SK-N-SH (cell line): ENCODE measurements around the gene MEIS2. TPM values are rescaled to one million over a fixed set of nuclear protein-coding genes. Genes with fewer than 3 reads are reported as not detected.

Experiments used
- CTCF ChIA-PET: fragments of 300-600, 350-600 bp; formaldehyde crosslinking; extraction: SDS; loops from one replicate; lab custom pipeline; 2021; lab: Yijun Ruan, JAX
- POLR2A ChIA-PET: fragments of 350-600 bp; sonication (Branson Sonifier 250); formaldehyde crosslinking; extraction: SDS; loops from one replicate; lab custom pipeline; 2020; ENCODE audit warnings: antibody characterized with exemption, inconsistent platforms; lab: Yijun Ruan, JAX
- DNase-seq: peaks from one replicate; pipeline ENCODE4 v3.0.0; 2012
- H2AFZ ChIP-seq: fragments of 200-600 bp; sonication (generic); 2 replicates; pipeline ENCODE4 v1.8.1; 2016; ENCODE audit warnings: antibody characterized with exemption, mild to moderate bottlenecking, low read depth
- H3F3A ChIP-seq: fragments of 200-600 bp; sonication (generic); replicated peaks from 2 replicates; pipeline ENCODE3; 2016; ENCODE audit warnings: antibody characterized with exemption, mild to moderate bottlenecking; ENCODE audit not compliant: insufficient read depth
- H3K27ac ChIP-seq, 2 experiments: fragments of 200-500 bp in 1 of 2; fragments of 200-600 bp in 1 of 2; sonication (Bioruptor generic) in 1 of 2; sonication (generic), shearing (Covaris generic) in 1 of 2; 2 replicates each; pipeline versions ENCODE4 v1.5.1 to v1.6.1; 2014 to 2016; ENCODE audit warnings: low read depth in 2 of 2, inconsistent platforms in 1 of 2, low read length in 1 of 2, mild to moderate bottlenecking in 1 of 2, mixed read lengths in 1 of 2
- H3K27me3 ChIP-seq: fragments of 200-600 bp; sonication (generic), shearing (Covaris generic); 2 replicates; pipeline ENCODE4 v1.6.1; 2016; ENCODE audit warnings: mixed run types; ENCODE audit not compliant: insufficient read depth
- H3K36me3 ChIP-seq, 2 experiments: fragments of 200-500 bp in 1 of 2; fragments of 200-600 bp in 1 of 2; sonication (Bioruptor generic) in 1 of 2; sonication (generic) in 1 of 2; replicated peaks in 1 of 2; 2 replicates each; pipeline versions ENCODE3 to v1.5.1; 2014 to 2016; ENCODE audit warnings: low read length in 1 of 2, mild to moderate bottlenecking in 1 of 2; ENCODE audit not compliant: insufficient read depth in 2 of 2, control insufficient read depth in 1 of 2
- H3K4me1 ChIP-seq, 2 experiments: fragments of 200-500 bp in 1 of 2; fragments of 200-600 bp in 1 of 2; sonication (Bioruptor generic) in 1 of 2; sonication (generic), shearing (Covaris generic) in 1 of 2; 2 replicates each; pipeline versions ENCODE4 v1.5.1 to v1.6.1; 2014 to 2016; ENCODE audit warnings: low read depth in 1 of 2, low read length in 1 of 2, mixed run types in 1 of 2; ENCODE audit not compliant: insufficient read depth in 2 of 2, control insufficient read depth in 1 of 2
- H3K4me2 ChIP-seq: fragments of 200-600 bp; sonication (generic), shearing (Covaris generic); 2 replicates; pipeline ENCODE4 v1.6.1; 2017; ENCODE audit warnings: mixed run types
- H3K4me3 ChIP-seq, 2 experiments: fragments of 200-500 bp in 1 of 2; fragments of 200-600 bp in 1 of 2; sonication (Bioruptor generic) in 1 of 2; sonication (generic), shearing (Covaris generic) in 1 of 2; 2 replicates each; pipeline versions ENCODE4 v1.5.1 to v1.8.1; 2014 to 2016; ENCODE audit warnings: low read depth in 2 of 2, inconsistent platforms in 1 of 2, low read length in 1 of 2, mild to moderate bottlenecking in 1 of 2, mixed read lengths in 1 of 2, moderate library complexity in 1 of 2
- H3K79me2 ChIP-seq: fragments of 200-600 bp; sonication (generic); 2 replicates; pipeline ENCODE4 v1.8.1; 2017; ENCODE audit warnings: mild to moderate bottlenecking; ENCODE audit not compliant: insufficient read depth
- H3K9ac ChIP-seq: fragments of 200-600 bp; sonication (generic); 2 replicates; pipeline ENCODE4 v1.6.1; 2017; ENCODE audit warnings: mixed run types
- H3K9me2 ChIP-seq: fragments of 200-600 bp; sonication (generic); 2 replicates; pipeline ENCODE4 v1.6.1; 2017; ENCODE audit warnings: mixed run types
- H3K9me3 ChIP-seq: fragments of 200-600 bp; sonication (generic); 2 replicates; pipeline ENCODE4 v1.6.1; 2017; ENCODE audit warnings: mixed run types, mild to moderate bottlenecking, moderate library complexity
- H4K20me1 ChIP-seq: fragments of 200-600 bp; sonication (generic); 2 replicates; pipeline ENCODE4 v1.6.1; 2017; ENCODE audit warnings: mild to moderate bottlenecking, mixed run types; ENCODE audit not compliant: insufficient read depth
- CHD2 ChIP-seq: fragments of 150-350 bp; IDR thresholded peaks from 2 replicates; pipeline ENCODE4 v1.6.1; 2018; ENCODE audit warnings: low read length; ENCODE audit not compliant: partially characterized antibody
- FOXM1 ChIP-seq: IDR thresholded peaks from 2 replicates; pipeline ENCODE4 v1.4.0; 2012; ENCODE audit warnings: low read depth, mild to moderate bottlenecking
- GABPA ChIP-seq: IDR thresholded peaks from 2 replicates; pipeline ENCODE4 v1.4.0; 2012; ENCODE audit warnings: low read depth, mild to moderate bottlenecking
- GATA2 ChIP-seq: sonication (generic); formaldehyde crosslinking; IDR thresholded peaks from 2 replicates; pipeline ENCODE4 v1.5.0; 2020; ENCODE audit warnings: mild to moderate bottlenecking, missing genetic modification reagents
- MXI1 ChIP-seq: IDR thresholded peaks from 2 replicates; pipeline ENCODE4 v1.6.1; 2012; ENCODE audit warnings: mild to moderate bottlenecking, low read depth, low read length, improper control_type of control experiment
- NFIC ChIP-seq: IDR thresholded peaks from 2 replicates; pipeline ENCODE4 v1.4.0; 2012; ENCODE audit warnings: borderline replicate concordance
- NRF1 ChIP-seq: IDR thresholded peaks from 2 replicates; pipeline ENCODE4 v1.6.1; 2012; ENCODE audit warnings: low read depth, mild to moderate bottlenecking, low read length
- RCOR1 ChIP-seq: fragments of 150-350 bp; IDR thresholded peaks from 2 replicates; pipeline ENCODE4 v1.6.1; 2017; ENCODE audit warnings: antibody characterized with exemption, low read length
- WGBS: methylation state at CpG from one replicate; pipeline ENCODE4 v1.1.6; 2017; ENCODE audit warnings: low lambda C conversion rate; 5-methylcytosine and 5-hydroxymethylcytosine counted together
- polyA plus RNA-seq, 3 experiments: library from polyadenylated mRNA; depleted of rRNA; stranded (reverse); fragments of >200 nt; gene quantifications; 2 replicates each; pipeline ENCODE4 v1.2.3, GENCODE V29; 2012
- TF ChIP-seq, protein P1 (sequence below): fragments of 150-350 bp; IDR thresholded peaks from 2 replicates; pipeline ENCODE4 v1.6.1; 2016; ENCODE audit warnings: mild to moderate bottlenecking, low read depth, low read length

MEIS2 gene
- polyA plus RNA-seq, 1 of the 3 experiments (the other 2 are of a cell fraction), result 146 TPM

DNA sequence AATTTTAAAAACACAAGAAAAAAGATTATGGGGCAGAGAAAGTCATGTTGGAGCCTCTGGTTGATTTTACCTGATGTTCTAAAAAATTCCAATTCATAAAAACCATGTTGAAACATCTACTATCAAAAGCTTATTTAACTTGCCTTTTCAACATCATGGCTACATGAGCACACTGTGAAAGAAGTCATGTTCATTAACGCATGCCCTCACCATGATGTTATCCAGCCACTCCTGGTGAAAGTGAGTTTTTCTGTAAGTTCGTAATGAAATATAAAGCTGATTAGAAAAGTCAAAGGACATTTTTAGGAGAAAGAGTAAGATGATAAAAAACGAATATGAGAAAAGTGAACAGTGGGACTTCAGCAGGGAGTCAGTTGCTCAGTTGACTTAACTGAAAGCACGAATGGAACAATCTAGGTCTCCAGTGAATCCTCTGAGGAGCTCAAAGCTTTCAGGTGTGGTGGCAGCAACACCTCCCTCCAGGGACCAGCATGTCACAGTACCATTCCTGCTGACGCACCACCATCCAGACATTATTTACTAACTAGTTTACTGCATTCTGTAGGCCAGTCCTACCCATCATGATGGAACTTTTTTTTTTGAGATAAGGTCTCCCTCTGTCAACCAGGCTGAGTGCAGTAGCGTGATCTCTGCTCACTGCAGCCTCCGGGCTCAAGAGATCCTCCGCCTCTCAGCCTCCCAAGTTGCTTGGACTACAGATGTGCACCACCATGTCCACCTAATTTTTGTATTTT is 95.2 kb downstream of the MEIS2 start:
- peaks cover 90% of the 10 kb centered on the region for H3K79me2 ChIP-seq
- no peak overlapping the region for H3K4me2 ChIP-seq
- CTCF ChIA-PET, result no interaction called here
- H3K9me3 ChIP-seq, result no peaks in the 10 kb centered on the region
- peak overlapping the region in 1 of 2 experiments; percentile 36; a peak in 1 of 4 replicates for H3K27ac ChIP-seq
- no peaks in the 10 kb centered on the region for H3K27me3 ChIP-seq
- H3F3A ChIP-seq, result peaks cover 12% of the 10 kb centered on the region
- peaks cover 74 to 86% of the 10 kb centered on the region in 2 experiments for H3K36me3 ChIP-seq
- peaks cover 0 to 13% of the 10 kb centered on the region in 2 experiments; a peak in 2 of 4 replicates for H3K4me1 ChIP-seq
- H2AFZ ChIP-seq, result no peak overlapping the region
- no peak for TF ChIP-seq NRF1
- no peak for TF ChIP-seq FOXM1
- no peak for DNase-seq
- no peaks in the 10 kb centered on the region for H3K9me2 ChIP-seq
- POLR2A ChIA-PET, result no interaction called here
- no peak overlapping the region for H3K9ac ChIP-seq
- peaks cover 19% of the 10 kb centered on the region; the same call in 1 of the 2 replicates for H4K20me1 ChIP-seq
- no peak overlapping the region for H3K4me3 ChIP-seq
- 84% methylated on average over 8 of the region's 8 CpGs for WGBS

DNA sequence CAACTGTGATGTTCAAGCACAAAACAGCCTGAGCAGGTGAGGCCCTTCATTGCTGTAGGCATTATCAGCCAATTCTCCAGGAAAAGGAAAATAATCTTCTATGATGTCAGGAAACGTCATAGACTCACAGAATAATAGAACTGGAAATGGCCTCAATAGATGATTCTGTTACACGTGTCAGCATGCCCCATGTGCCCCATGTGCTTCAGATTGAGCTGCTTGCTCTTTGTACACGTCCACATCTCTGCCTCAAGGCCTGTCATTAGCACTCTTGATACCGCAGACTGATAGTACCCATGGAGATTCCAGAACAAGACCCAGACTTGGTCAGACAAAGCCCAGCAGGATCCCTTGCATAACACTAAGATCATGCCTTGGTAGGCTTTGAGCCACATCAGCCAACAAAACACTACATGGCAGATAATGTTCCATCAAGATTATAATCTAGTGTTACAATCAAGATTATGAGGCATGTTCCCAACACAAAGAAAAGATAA is 95.9 kb downstream of the MEIS2 start:
- no peak overlapping the region for H3K9ac ChIP-seq
- CTCF ChIA-PET, result no interaction called here
- no peaks in the 10 kb centered on the region for H3K9me3 ChIP-seq
- H3K79me2 ChIP-seq, result peaks cover 82% of the 10 kb centered on the region
- H3K27me3 ChIP-seq, result no peaks in the 10 kb centered on the region
- TF ChIP-seq, protein P1, sequence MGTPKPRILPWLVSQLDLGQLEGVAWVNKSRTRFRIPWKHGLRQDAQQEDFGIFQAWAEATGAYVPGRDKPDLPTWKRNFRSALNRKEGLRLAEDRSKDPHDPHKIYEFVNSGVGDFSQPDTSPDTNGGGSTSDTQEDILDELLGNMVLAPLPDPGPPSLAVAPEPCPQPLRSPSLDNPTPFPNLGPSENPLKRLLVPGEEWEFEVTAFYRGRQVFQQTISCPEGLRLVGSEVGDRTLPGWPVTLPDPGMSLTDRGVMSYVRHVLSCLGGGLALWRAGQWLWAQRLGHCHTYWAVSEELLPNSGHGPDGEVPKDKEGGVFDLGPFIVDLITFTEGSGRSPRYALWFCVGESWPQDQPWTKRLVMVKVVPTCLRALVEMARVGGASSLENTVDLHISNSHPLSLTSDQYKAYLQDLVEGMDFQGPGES, result no peak
- TF ChIP-seq GABPA (no peak), CHD2 (peak; percentile 27), RCOR1 (0 out of 2 replicates have a peak, but pooled peaks have one; percentile 24), NFIC (no peak), GATA2 (CRISPR knock-in tag) (peak; percentile 78), MXI1 (peak; percentile 98)
- POLR2A ChIA-PET, result no interaction called here
- peaks cover 22% of the 10 kb centered on the region; the same call in 1 of the 2 replicates for H4K20me1 ChIP-seq
- H2AFZ ChIP-seq, result no peak overlapping the region
- WGBS, result 83% methylated on average over 4 of the region's 4 CpGs
- peaks cover 10% of the 10 kb centered on the region for H3F3A ChIP-seq
- peak; percentile 60 for DNase-seq
- H3K4me3 ChIP-seq, result no peak overlapping the region
- no peaks in the 10 kb centered on the region for H3K9me2 ChIP-seq
- peaks cover 68 to 90% of the 10 kb centered on the region in 2 experiments for H3K36me3 ChIP-seq
- H3K4me1 ChIP-seq, result peaks cover 0 to 13% of the 10 kb centered on the region in 2 experiments; a peak in 2 of 4 replicates
- H3K27ac ChIP-seq, result peak overlapping the region in 1 of 2 experiments; percentile 36; a peak in 2 of 4 replicates
- H3K4me2 ChIP-seq, result no peak overlapping the region
